ENCODE measurements around the gene ISCA1. TPM values are rescaled to one million over a fixed set of nuclear protein-coding genes. Genes with fewer than 3 reads are reported as not detected.

The ISCA1 gene
- total and polyA plus RNA-seq, 7 donors: 23.4 to 74.2 (median 54.6) TPM

- no peak for DNase-seq
- no peak for TF ChIP-seq POLR2AphosphoS5 (IDR thresholded peaks at IDR 0.05)
- TF ChIP-seq CTCF (IDR thresholded peaks at IDR 0.05): peak in 1 of 4 experiments; percentile 15
- TF ChIP-seq EP300 (IDR thresholded peaks at IDR 0.05): no peak
- no peak for TF ChIP-seq POLR2A (IDR thresholded peaks at IDR 0.05)
- 68 to 80% methylated on average over 7 of the region's 7 CpGs for WGBS, 2 donors
These were observed 4.7 kb upstream of the ISCA1 start for GRCh38 chr9:86287013-86287412.

GRCh38 chr9:86286278-86286677 is 3.9 kb upstream of the ISCA1 start:
- Histone ChIP-seq H3K27ac (no peak overlapping the region), H3K36me3 (peaks cover 0 to 19% (median 0%) of the 10 kb centered on the region in 4 donors), H3K4me3 (no peak overlapping the region), H3K27me3 (no peaks in the 10 kb centered on the region), H3K9me3 (no peaks in the 10 kb centered on the region), H3K4me1 (peaks cover 0 to 10% (median 9%) of the 10 kb centered on the region in 4 donors)
- TF ChIP-seq EP300 (IDR thresholded peaks at IDR 0.05) (no peak), POLR2A (IDR thresholded peaks at IDR 0.05) (no peak), POLR2AphosphoS5 (IDR thresholded peaks at IDR 0.05) (no peak), CTCF (IDR thresholded peaks at IDR 0.05) (no peak)
- DNase-seq: no peak
- 49 to 73% methylated on average over 3 of the region's 3 CpGs for WGBS, 2 donors
- intact Hi-C loops (cut with DNase I): loop anchor here (10.0 kb wide), 1 partner anchor 251 kb away; no protein-coding TSS in a partner anchor

More at GRCh38 chr9:86287013-86287412, 4.7 kb upstream of the ISCA1 start:
- Histone ChIP-seq H3K4me1 (peaks cover 0 to 7% (median 6%) of the 10 kb centered on the region in 4 donors), H3K9me3 (no peaks in the 10 kb centered on the region), H3K36me3 (peaks cover 0 to 22% (median 0%) of the 10 kb centered on the region in 4 donors), H3K4me3 (no peak overlapping the region), H3K27ac (no peak overlapping the region), H3K27me3 (no peaks in the 10 kb centered on the region)
- intact Hi-C loops (cut with DNase I): loop anchor here (10.0 kb wide), 1 partner anchor 252 kb away; no protein-coding TSS in a partner anchor

GRCh38 chr9:86285261-86285660 is 2.9 kb upstream of the ISCA1 start:
- H3K9me3 ChIP-seq: no peaks in the 10 kb centered on the region
- TF ChIP-seq POLR2AphosphoS5 (IDR thresholded peaks at IDR 0.05): no peak
- TF ChIP-seq CTCF (IDR thresholded peaks at IDR 0.05): no peak
- TF ChIP-seq EP300 (IDR thresholded peaks at IDR 0.05): no peak
- TF ChIP-seq POLR2A (IDR thresholded peaks at IDR 0.05): no peak
- H3K4me1 ChIP-seq: peaks cover 0 to 20% (median 19%) of the 10 kb centered on the region in 4 donors
- 67 to 74% methylated on average over 2 of the region's 2 CpGs for WGBS, 2 donors
- no peak overlapping the region for H3K27ac ChIP-seq
- H3K36me3 ChIP-seq: peaks cover 0 to 14% (median 0%) of the 10 kb centered on the region in 4 donors
- H3K4me3 ChIP-seq: no peak overlapping the region
- DNase-seq: no peak
- H3K27me3 ChIP-seq: no peaks in the 10 kb centered on the region
- intact Hi-C loops (cut with DNase I): loop anchor here (10.0 kb wide), 1 partner anchor 250 kb away; no protein-coding TSS in a partner anchor

DNA sequence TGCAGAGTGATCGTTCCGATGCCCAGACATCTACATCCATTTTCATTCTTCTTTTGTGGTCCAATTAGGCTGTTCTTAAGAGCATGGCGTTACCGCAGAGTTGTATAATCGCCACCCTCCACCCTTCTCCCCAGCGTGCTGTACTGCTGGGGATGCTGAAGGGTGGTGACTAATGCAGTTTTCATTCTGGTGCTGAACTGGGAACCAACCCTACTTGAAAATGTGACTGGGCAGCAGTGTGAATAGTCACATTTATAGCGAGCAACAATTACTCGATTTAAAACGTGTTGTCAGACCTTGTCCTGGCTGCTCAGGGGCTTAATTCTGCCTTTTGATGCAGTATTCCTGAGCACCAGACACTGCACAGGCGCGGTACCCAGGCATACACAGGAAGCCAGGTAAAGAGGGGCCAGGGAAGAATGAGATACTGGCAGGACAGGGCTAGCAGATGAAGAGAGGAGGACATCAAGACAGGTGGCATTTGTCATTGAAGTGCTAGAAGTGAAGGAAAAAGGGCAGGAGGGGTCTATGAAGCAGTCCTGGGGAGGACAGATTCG is 719 bp upstream of the ISCA1 start:
- intact Hi-C loops (cut with DNase I): loop anchor here (5.0 to 10.0 kb wide), 4 partner anchors 69 to 248 kb away; partner anchors contain the start of genes GOLM1 and TUT7
- peak in 1 of 4 experiments; percentile 10 for TF ChIP-seq CTCF (IDR thresholded peaks at IDR 0.05)
- TF ChIP-seq POLR2A (IDR thresholded peaks at IDR 0.05): no peak
- TF ChIP-seq POLR2AphosphoS5 (IDR thresholded peaks at IDR 0.05): no peak
- TF ChIP-seq EP300 (IDR thresholded peaks at IDR 0.05): no peak
- Histone ChIP-seq H3K27ac (peak overlapping the region; percentile 95 to 99 (median 96)), H3K4me3 (peak overlapping the region; percentile 79 to 98 (median 91)), H3K27me3 (no peaks in the 10 kb centered on the region), H3K36me3 (peaks cover 0 to 6% (median 0%) of the 10 kb centered on the region in 4 donors), H3K9me3 (no peaks in the 10 kb centered on the region), H3K4me1 (peaks cover 0 to 39% (median 30%) of the 10 kb centered on the region in 4 donors)
- WGBS, 2 donors: 11 to 17% methylated on average over 12 of the region's 12 CpGs
- peak; percentile 71 for DNase-seq
